Neural crest cell (in vitro differentiated cells): ENCODE measurements around the gene C4A. TPM values are rescaled to one million over a fixed set of nuclear protein-coding genes. Genes with fewer than 3 reads are reported as not detected.
A peak's percentile ranks its signal among the peaks of the same experiment; 100 is the strongest.
"Not testable (repeated sequence)": the region's sequence is repeated elsewhere in the genome, so short reads cannot be mapped to it uniquely, and the experiment has no call there.

Experiments used
- DNase-seq: peaks from one replicate; pipeline ENCODE4 v3.0.0; 2021; ENCODE audit warnings: low read depth, mixed read lengths, low spot score
- H3K27ac Mint-ChIP-seq: one replicate; pipeline ENCODE4 v1.8.0; 2021; ENCODE audit warnings: mild to moderate bottlenecking, mixed read lengths; ENCODE audit not compliant: unreplicated experiment
- H3K27me3 Mint-ChIP-seq: 2 replicates; pipeline ENCODE4 v1.8.0; 2021; ENCODE audit warnings: low read depth, mild to moderate bottlenecking, mixed read lengths
- H3K36me3 Mint-ChIP-seq: 2 replicates; pipeline ENCODE4 v1.8.0; 2021; ENCODE audit warnings: low read depth, mild to moderate bottlenecking, mixed read lengths
- H3K4me1 Mint-ChIP-seq: 2 replicates; pipeline ENCODE4 v1.8.0; 2021; ENCODE audit warnings: mixed read lengths
- H3K4me3 Mint-ChIP-seq: one replicate; pipeline ENCODE4 v1.8.0; 2021; ENCODE audit warnings: mild to moderate bottlenecking, mixed read lengths
- H3K9me3 Mint-ChIP-seq: 2 replicates; pipeline ENCODE4 v1.8.0; 2021; ENCODE audit warnings: mixed read lengths
- total RNA-seq: library from RNA; stranded (reverse); gene quantifications from 2 replicates; pipeline ENCODE4 v1.2.1, GENCODE V29; 2021

Gene C4A
- total RNA-seq, 1 donor from 2014 or later, result 5.6 TPM

GRCh38 chr6:32005538-32005880, 23.7 kb downstream of the C4A start:
- not testable (repeated sequence) for H3K4me1 Mint-ChIP-seq, H3K4me3 Mint-ChIP-seq, H3K36me3 Mint-ChIP-seq, H3K27me3 Mint-ChIP-seq, H3K27ac Mint-ChIP-seq, H3K9me3 Mint-ChIP-seq, DNase-seq

- H3K27ac Mint-ChIP-seq, H3K4me1 Mint-ChIP-seq, H3K36me3 Mint-ChIP-seq, H3K9me3 Mint-ChIP-seq, H3K4me3 Mint-ChIP-seq, H3K27me3 Mint-ChIP-seq, DNase-seq: not testable (repeated sequence)
Measured at GRCh38 chr6:32005991-32006529, 24.2 kb downstream of the C4A start.

DNA sequence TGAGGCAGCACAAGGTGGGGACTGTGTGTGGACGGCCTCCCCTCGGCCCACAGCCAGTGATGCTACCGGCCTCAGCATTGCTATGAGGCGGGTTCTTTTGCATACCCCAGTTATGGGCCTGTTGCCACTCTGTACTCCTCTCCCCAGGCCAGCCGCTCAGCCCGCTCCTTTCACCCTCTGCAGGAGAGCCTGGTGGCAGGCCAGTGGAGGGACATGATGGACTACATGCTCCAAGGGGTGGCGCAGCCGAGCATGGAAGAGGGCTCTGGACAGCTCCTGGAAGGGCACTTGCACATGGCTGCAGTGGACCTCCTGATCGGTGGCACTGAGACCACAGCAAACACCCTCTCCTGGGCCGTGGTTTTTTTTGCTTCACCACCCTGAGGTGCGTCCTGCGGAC, 25.2 kb downstream of the C4A start:
- not testable (repeated sequence) for H3K9me3 Mint-ChIP-seq, H3K27me3 Mint-ChIP-seq, H3K27ac Mint-ChIP-seq, H3K4me1 Mint-ChIP-seq, H3K36me3 Mint-ChIP-seq, DNase-seq, H3K4me3 Mint-ChIP-seq

- DNase-seq, H3K9me3 Mint-ChIP-seq, H3K4me1 Mint-ChIP-seq: not testable (repeated sequence)
Measured at GRCh38 chr6:32008037-32008436, 26.2 kb downstream of the C4A start.

DNA sequence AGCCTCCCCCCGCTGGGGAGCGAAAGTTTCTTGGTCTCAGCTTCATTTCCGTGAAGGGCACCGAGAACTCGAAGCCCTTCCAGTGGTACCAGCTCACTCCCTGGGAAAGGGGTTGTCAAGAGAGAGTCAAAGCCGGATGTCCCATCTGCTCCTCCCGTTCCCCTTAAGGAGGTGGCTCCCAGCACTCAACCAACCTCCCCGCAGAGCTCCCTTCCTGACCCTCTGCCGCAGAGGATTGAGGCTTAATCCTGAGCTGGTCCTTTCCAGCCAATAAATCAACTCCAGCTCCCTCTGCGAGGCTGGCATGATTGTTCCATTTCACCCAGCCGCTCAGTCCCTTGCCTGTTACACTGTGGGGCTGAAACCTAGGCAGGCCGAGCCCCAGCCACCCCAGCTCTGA, 26.8 kb downstream of the C4A start:
- H3K27me3 Mint-ChIP-seq, DNase-seq, H3K4me1 Mint-ChIP-seq, H3K9me3 Mint-ChIP-seq, H3K4me3 Mint-ChIP-seq, H3K27ac Mint-ChIP-seq, H3K36me3 Mint-ChIP-seq: not testable (repeated sequence)

More at GRCh38 chr6:32008037-32008436, 26.2 kb downstream of the C4A start:
- H3K36me3 Mint-ChIP-seq, H3K27ac Mint-ChIP-seq, H3K27me3 Mint-ChIP-seq, H3K4me3 Mint-ChIP-seq: not testable (repeated sequence)

GRCh38 chr6:32009537-32009936, 27.7 kb downstream of the C4A start:
- DNase-seq, H3K27me3 Mint-ChIP-seq, H3K4me3 Mint-ChIP-seq, H3K4me1 Mint-ChIP-seq, H3K36me3 Mint-ChIP-seq, H3K9me3 Mint-ChIP-seq, H3K27ac Mint-ChIP-seq: not testable (repeated sequence)

DNA sequence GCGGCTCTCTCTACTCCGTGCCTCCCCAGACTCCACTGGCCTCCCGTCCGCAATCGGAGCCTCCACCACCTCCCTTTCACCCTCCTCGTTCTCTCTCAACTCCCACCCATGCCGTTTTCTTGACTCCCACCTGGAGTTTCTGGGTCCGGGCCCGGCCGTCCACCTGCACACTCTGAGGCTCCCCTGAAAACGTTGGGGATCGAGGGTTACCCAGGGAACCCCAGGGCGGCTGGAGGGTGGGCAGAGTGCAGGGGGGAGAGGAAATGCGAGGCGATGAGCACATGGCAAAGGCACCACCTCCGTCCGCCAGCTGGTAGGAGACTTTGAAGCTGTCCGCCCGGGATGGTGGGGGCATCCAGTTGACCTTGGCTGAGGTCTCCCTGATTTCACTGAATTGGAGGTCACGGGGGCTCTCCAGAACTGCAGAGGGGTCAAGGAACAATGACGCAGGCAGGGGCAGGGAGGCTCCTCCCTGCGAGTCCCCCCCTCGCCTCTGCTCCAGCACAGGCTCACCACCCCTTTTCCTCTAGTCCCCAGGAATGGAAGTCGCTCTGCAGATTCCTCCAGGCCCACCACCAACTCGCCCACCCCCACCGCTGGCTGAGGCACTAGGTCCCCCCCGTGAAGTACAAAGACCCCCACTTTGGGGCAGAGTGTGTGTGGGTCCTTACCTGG, 29.1 kb downstream of the C4A start:
- not testable (repeated sequence) for H3K27ac Mint-ChIP-seq, H3K4me3 Mint-ChIP-seq, H3K4me1 Mint-ChIP-seq, H3K36me3 Mint-ChIP-seq, H3K9me3 Mint-ChIP-seq, DNase-seq, H3K27me3 Mint-ChIP-seq

- not testable (repeated sequence) for H3K4me3 Mint-ChIP-seq, H3K9me3 Mint-ChIP-seq, H3K4me1 Mint-ChIP-seq, H3K27me3 Mint-ChIP-seq, H3K36me3 Mint-ChIP-seq, DNase-seq
- H3K27ac Mint-ChIP-seq, result peak overlapping the region; percentile 57
Measured at GRCh38 chr6:32012941-32013617, 31.2 kb downstream of the C4A start.

DNA sequence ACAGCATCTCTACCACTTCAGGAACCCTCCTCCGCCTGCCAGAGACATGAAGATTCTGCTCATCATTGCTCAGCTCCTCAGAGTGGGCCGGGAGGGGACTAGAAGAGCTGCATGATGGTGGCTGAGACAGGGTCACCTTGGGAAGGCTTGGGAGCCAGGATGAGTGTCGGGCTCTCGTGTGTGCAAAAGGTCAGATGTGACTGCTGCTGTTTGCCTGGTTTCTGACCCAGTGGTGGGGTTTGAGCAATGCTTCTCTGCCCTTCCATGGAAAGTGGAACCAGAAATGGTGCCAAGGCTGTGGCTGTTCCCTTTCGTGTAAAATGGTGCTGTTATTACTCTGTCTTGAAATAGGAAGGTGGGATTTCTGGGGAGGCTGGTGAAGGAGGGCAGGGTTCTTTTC, 31.9 kb downstream of the C4A start:
- not testable (repeated sequence) for H3K4me3 Mint-ChIP-seq, H3K9me3 Mint-ChIP-seq, DNase-seq, H3K4me1 Mint-ChIP-seq, H3K27ac Mint-ChIP-seq, H3K27me3 Mint-ChIP-seq, H3K36me3 Mint-ChIP-seq

DNA sequence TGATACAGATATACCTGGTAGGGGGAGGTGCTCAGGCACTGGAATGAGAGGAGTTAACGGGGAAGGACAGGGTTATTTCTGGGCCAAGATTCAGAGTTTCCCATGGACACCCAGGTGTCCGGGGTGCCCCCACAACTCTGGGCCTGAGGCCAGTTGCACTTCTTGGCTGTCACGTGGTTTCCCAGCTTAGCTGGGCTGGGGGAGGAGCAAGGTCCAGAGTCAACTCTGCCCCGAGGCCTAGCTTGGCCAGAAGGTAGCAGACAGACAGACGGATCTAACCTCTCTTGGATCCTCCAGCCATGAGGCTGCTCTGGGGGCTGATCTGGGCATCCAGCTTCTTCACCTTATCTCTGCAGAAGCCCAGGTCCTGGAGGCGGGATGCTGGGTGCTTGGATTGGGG, 32.7 kb downstream of the C4A start, which contains the start of gene C4B:
C4B (plus strand) TSS at position 249 of the 400 bp plus-strand sequence; CDS start at position 300, 51 bp downstream.
- not testable (repeated sequence) for H3K27me3 Mint-ChIP-seq

DNA sequence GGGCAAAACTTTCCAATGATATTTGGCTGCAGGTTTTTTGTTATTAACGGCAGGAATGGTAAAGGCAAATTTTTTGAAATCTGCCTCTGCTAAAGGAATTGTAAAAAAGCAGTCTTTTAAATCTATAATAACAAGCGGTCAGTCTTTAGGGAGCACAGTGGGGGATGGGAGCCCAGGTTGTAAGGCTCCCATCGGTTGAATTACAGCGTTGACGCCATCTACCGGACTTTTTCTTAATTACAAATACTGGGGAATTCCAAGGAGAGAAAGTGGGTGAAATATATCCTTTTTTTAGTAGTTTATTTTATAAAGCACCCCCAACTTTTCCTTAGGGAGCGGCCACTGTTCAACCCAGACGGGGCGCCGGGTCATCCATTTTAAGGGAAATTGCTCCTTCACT, 40.2 kb downstream of the C4A start:
- H3K27me3 Mint-ChIP-seq, H3K36me3 Mint-ChIP-seq, H3K27ac Mint-ChIP-seq, H3K4me3 Mint-ChIP-seq, H3K4me1 Mint-ChIP-seq, H3K9me3 Mint-ChIP-seq, DNase-seq: not testable (repeated sequence)

More for the DNA sequence above, 32.7 kb downstream of the C4A start, which contains the start of gene C4B:
- not testable (repeated sequence) for H3K27ac Mint-ChIP-seq, H3K4me3 Mint-ChIP-seq, DNase-seq, H3K4me1 Mint-ChIP-seq, H3K36me3 Mint-ChIP-seq, H3K9me3 Mint-ChIP-seq

DNA sequence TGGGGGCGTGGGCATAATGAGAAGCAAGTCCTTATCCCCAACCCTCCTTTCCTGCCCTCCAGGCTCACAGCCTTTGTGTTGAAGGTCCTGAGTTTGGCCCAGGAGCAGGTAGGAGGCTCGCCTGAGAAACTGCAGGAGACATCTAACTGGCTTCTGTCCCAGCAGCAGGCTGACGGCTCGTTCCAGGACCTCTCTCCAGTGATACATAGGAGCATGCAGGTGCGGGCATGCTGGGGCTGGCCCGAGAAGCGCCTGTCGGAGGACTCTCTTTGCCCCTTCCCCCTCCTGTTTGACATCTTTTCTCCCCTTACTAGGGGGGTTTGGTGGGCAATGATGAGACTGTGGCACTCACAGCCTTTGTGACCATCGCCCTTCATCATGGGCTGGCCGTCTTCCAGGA, 46.8 kb downstream of the C4A start:
- not testable (repeated sequence) for H3K27me3 Mint-ChIP-seq, H3K4me3 Mint-ChIP-seq, H3K4me1 Mint-ChIP-seq, DNase-seq, H3K27ac Mint-ChIP-seq, H3K36me3 Mint-ChIP-seq, H3K9me3 Mint-ChIP-seq

- H3K4me3 Mint-ChIP-seq, H3K9me3 Mint-ChIP-seq, H3K36me3 Mint-ChIP-seq, H3K27me3 Mint-ChIP-seq, H3K27ac Mint-ChIP-seq, DNase-seq, H3K4me1 Mint-ChIP-seq: not testable (repeated sequence)
Measured at GRCh38 chr6:32029553-32029952, 47.7 kb downstream of the C4A start.
